ENCODE results near the gene AP3B2.

- TF ChIP-seq CTCF (IDR thresholded peaks at IDR 0.05) = no peak
- no peak for TF ChIP-seq POLR2A (IDR thresholded peaks at IDR 0.05)
Observed at GRCh38 chr15:82726816-82727215, 17.1 kb upstream of the AP3B2 start.

Measured in testis (tissue), 2 donors.